DND-41 (cell line): ENCODE results near the gene HAO1.
A peak's percentile ranks its signal among the peaks of the same experiment; 100 is the strongest.

Experiments
- ATAC-seq: fragments of 200-7000 bp; cut with Tn5 transposase; 3 replicates; pipeline ENCODE4 v1.9.1; 2021; ENCODE audit warnings: low read depth; ENCODE audit not compliant: insufficient read depth
- DNase-seq: peaks from one replicate; pipeline ENCODE4 v3.0.0-alpha.2; 2020
- H2AFZ ChIP-seq: 2 replicates; pipeline ENCODE4 v1.6.0; 2012; ENCODE audit warnings: low read depth, low read length
- H3K27ac ChIP-seq: 2 replicates; pipeline ENCODE4 v1.5.1; 2012; ENCODE audit warnings: low read length, inconsistent platforms
- H3K27me3 ChIP-seq: fragments of 200-600 bp; sonication (generic); 2 replicates; pipeline ENCODE4 v1.6.0; 2012; ENCODE audit warnings: low read length, mild to moderate bottlenecking, inconsistent platforms; ENCODE audit not compliant: insufficient read depth, poor library complexity
- H3K36me3 ChIP-seq: 2 replicates; pipeline ENCODE4 v1.5.1; 2012; ENCODE audit warnings: low read length, inconsistent platforms; ENCODE audit not compliant: insufficient read depth
- H3K4me1 ChIP-seq: 2 replicates; pipeline ENCODE4 v1.5.1; 2012; ENCODE audit warnings: mild to moderate bottlenecking, low read length; ENCODE audit not compliant: insufficient read depth
- H3K4me2 ChIP-seq: 2 replicates; pipeline ENCODE4 v1.6.0; 2012; ENCODE audit warnings: mild to moderate bottlenecking, moderate library complexity, low read length, inconsistent platforms; ENCODE audit not compliant: insufficient read depth
- H3K4me3 ChIP-seq, 2 experiments: fragments of 200-600 bp in 1 of 2; shearing (Covaris generic) in 1 of 2; 2 replicates each; pipeline ENCODE4 v1.5.1; 2012 to 2016; ENCODE audit warnings: inconsistent platforms in 2 of 2, low read length in 2 of 2, mild to moderate bottlenecking in 2 of 2, low read depth in 1 of 2, moderate library complexity in 1 of 2
- H3K79me2 ChIP-seq: 2 replicates; pipeline ENCODE4 v1.6.0; 2012; ENCODE audit warnings: low read length, inconsistent platforms; ENCODE audit not compliant: insufficient read depth
- H3K9ac ChIP-seq: 2 replicates; pipeline ENCODE4 v1.6.0; 2012; ENCODE audit warnings: low read depth, mild to moderate bottlenecking, inconsistent platforms, low read length, moderate library complexity
- H3K9me3 ChIP-seq: 2 replicates; pipeline ENCODE4 v1.5.1; 2012; ENCODE audit warnings: low read length, moderate library complexity, mild to moderate bottlenecking, inconsistent platforms; ENCODE audit not compliant: insufficient read depth, severe bottlenecking
- H4K20me1 ChIP-seq: 2 replicates; pipeline ENCODE4 v1.6.0; 2012; ENCODE audit warnings: low read length; ENCODE audit not compliant: insufficient read depth
- EZH2 ChIP-seq: IDR thresholded peaks from 3 replicates; pipeline ENCODE4 v1.6.1; 2012; ENCODE audit warnings: borderline replicate concordance, low read depth, mild to moderate bottlenecking, moderate library complexity, low read length, inconsistent platforms; ENCODE audit not compliant: severe bottlenecking
- TF ChIP-seq, protein P1 (sequence below): IDR thresholded peaks from 2 replicates; pipeline ENCODE4 v1.5.1; 2012; ENCODE audit warnings: borderline replicate concordance, low read length, moderate library complexity, mild to moderate bottlenecking; ENCODE audit not compliant: poor library complexity, severe bottlenecking; ENCODE audit errors: extremely low read depth

The HAO1 gene

DNA sequence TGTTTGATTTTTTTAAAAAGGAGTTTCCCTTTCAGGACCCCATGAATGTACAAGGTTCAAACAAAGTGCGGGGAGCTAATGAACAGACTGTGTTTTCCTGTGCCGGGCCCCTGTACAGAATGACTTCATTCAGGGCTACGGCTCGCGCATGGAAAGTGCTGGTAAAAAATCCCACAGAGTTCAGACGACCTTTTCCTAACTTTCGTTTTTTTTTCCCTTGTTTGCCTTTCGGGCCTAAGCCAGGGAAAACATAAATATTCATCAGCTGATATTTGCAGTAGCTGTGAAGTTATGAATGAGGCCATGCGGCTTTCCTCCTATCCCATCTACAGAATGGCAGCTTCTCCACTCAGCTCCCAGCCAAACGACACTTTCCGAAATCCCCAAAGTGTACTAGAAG, 74.0 kb downstream of the HAO1 start:
- H3K4me3 ChIP-seq = no peak overlapping the region
- no peak for ATAC-seq

DNA sequence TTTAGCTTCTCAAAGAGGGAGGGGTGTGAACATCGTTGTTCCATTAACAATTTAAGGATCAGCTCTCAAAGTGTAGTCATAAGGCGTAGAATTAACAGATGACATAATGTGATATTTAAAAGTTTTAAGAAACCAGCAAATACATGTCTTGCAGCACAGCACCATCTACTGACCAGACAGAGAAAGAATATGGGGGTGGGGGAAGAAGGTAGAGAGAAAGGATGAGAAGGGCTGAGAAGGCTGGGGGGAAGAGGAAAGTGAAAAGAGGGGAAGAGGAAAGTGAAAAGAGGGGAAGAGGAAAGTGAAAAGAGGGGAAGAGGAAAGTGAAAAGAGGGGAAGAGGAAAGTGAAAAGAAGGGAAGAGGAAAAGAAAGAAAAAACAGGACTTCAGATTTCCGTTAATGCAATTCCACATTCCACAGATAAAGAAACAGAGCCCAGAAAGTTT, 80.9 kb downstream of the HAO1 start:
- peak; percentile 31 for DNase-seq
- no peaks in the 10 kb centered on the region for H4K20me1 ChIP-seq
- no peak overlapping the region for H3K27ac ChIP-seq

More for the DNA sequence above, 74.0 kb downstream of the HAO1 start:
- Histone ChIP-seq H3K36me3 (no peaks in the 10 kb centered on the region), H3K4me2 (no peak overlapping the region), H3K79me2 (no peaks in the 10 kb centered on the region), H3K9ac (no peak overlapping the region), H3K4me1 (no peaks in the 10 kb centered on the region), H4K20me1 (no peaks in the 10 kb centered on the region), H3K9me3 (no peaks in the 10 kb centered on the region), H2AFZ (no peak overlapping the region), H3K27ac (no peak overlapping the region), H3K27me3 (peaks cover 29% of the 10 kb centered on the region)
- TF ChIP-seq EZH2 = no peak
- TF ChIP-seq, protein P1, sequence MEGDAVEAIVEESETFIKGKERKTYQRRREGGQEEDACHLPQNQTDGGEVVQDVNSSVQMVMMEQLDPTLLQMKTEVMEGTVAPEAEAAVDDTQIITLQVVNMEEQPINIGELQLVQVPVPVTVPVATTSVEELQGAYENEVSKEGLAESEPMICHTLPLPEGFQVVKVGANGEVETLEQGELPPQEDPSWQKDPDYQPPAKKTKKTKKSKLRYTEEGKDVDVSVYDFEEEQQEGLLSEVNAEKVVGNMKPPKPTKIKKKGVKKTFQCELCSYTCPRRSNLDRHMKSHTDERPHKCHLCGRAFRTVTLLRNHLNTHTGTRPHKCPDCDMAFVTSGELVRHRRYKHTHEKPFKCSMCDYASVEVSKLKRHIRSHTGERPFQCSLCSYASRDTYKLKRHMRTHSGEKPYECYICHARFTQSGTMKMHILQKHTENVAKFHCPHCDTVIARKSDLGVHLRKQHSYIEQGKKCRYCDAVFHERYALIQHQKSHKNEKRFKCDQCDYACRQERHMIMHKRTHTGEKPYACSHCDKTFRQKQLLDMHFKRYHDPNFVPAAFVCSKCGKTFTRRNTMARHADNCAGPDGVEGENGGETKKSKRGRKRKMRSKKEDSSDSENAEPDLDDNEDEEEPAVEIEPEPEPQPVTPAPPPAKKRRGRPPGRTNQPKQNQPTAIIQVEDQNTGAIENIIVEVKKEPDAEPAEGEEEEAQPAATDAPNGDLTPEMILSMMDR = no peak
- no peak for DNase-seq

DNA sequence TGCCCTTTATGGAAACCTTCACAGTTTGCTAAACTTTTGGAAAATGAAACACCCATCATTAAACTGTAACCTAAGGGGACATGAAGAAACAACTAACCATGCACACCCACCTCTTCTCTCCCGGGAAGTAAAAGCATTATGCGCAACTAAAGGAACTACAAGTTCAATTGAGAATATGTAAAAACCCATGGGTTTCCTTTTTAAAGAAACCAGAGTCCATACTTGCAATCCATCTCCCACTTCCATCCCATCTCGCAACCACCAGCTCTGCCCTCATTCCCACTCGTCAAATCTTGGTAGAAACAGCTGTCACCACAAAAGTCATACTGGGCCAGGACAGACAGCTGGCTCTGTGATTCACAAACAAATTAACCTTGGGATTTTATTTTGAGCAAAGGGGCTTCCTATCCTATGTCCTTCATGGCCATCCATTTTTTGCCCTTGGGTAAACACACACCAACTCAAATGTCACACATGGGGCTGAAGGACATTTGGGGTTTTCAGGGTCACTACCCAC, 81.5 kb downstream of the HAO1 start:
- Histone ChIP-seq H3K4me2 (no peak overlapping the region), H3K36me3 (no peaks in the 10 kb centered on the region), H2AFZ (no peak overlapping the region), H4K20me1 (no peaks in the 10 kb centered on the region), H3K79me2 (no peaks in the 10 kb centered on the region), H3K27ac (no peak overlapping the region), H3K4me1 (no peaks in the 10 kb centered on the region), H3K4me3 (no peak overlapping the region), H3K9ac (no peak overlapping the region), H3K27me3 (no peaks in the 10 kb centered on the region), H3K9me3 (no peaks in the 10 kb centered on the region)
- TF ChIP-seq EZH2 = no peak
- TF ChIP-seq, protein P1 = no peak
- no peak for ATAC-seq
- DNase-seq = no peak

More for the DNA sequence above, 80.9 kb downstream of the HAO1 start:
- no peaks in the 10 kb centered on the region for H3K4me1 ChIP-seq
- TF ChIP-seq EZH2 = no peak
- TF ChIP-seq, protein P1 = peak; percentile 84
- H2AFZ ChIP-seq = no peak overlapping the region
- H3K27me3 ChIP-seq = no peaks in the 10 kb centered on the region
- no peaks in the 10 kb centered on the region for H3K79me2 ChIP-seq
- no peak overlapping the region for H3K4me3 ChIP-seq
- H3K36me3 ChIP-seq = no peaks in the 10 kb centered on the region
- no peak overlapping the region for H3K9ac ChIP-seq
- peak; percentile 62; the same call in 2 of the 3 replicates for ATAC-seq
- H3K4me2 ChIP-seq = no peak overlapping the region
- H3K9me3 ChIP-seq = no peaks in the 10 kb centered on the region

DNA sequence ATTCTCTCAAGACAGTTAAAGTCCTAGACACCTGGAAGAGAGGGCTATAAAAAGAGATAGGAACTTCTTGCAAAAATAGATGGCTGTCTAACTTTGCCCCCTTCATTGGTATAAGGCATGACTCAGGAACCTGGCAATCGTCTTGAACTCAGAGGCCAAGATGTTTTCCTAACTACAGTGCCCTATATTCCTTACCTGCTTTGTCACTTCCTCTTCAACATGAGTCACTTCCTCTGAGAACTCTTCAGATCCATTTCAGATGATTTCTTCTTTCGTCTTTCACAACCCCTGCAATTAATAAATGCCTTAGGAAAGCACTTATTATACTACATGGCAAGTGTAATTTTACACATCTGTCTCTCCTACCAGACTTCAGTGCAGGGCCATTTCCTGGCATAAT, 83.5 kb downstream of the HAO1 start:
- no peak overlapping the region for H2AFZ ChIP-seq
- no peaks in the 10 kb centered on the region for H3K4me1 ChIP-seq
- no peaks in the 10 kb centered on the region for H4K20me1 ChIP-seq
- no peak overlapping the region for H3K9ac ChIP-seq
- H3K36me3 ChIP-seq = no peaks in the 10 kb centered on the region
- no peak for DNase-seq
- H3K79me2 ChIP-seq = no peaks in the 10 kb centered on the region
- TF ChIP-seq EZH2 = no peak
- TF ChIP-seq, protein P1 = no peak
- peaks cover 5% of the 10 kb centered on the region for H3K27me3 ChIP-seq
- H3K4me2 ChIP-seq = no peak overlapping the region
- H3K4me3 ChIP-seq = no peak overlapping the region
- ATAC-seq = no peak
- no peaks in the 10 kb centered on the region for H3K9me3 ChIP-seq
- H3K27ac ChIP-seq = no peak overlapping the region
